ENCODE results near the gene FGF3. TPM values are rescaled to one million over a fixed set of nuclear protein-coding genes. Genes with fewer than 3 reads are reported as not detected.

FGF3 gene
- total RNA-seq = not detected
- polyA plus RNA-seq = not detected
- long read RNA-seq, donor 1 = 0 reads
- long read RNA-seq, donor 2 = 0 reads
- long read RNA-seq, donor 3 = 0 reads
- long read RNA-seq, donor 4 = 0 reads
- long read RNA-seq, donor 5 = 0 reads
- long read RNA-seq, donor 6 = 0 reads
- long read RNA-seq, donor 7 = 0 reads
- long read RNA-seq, donor 8 = 0 reads
- long read RNA-seq, donor 9 = 0 reads
- long read RNA-seq, donor 10 = 0 reads

GRCh38 chr11:69818603-69819441 lies at the start of gene FGF3:
TSS of gene FGF3 (minus strand) at chr11:69819416. CDS start at chr11:69818933, 483 bp downstream.
- Histone ChIP-seq H3K27ac (no peak within 1 kb of the TSS), H3K27me3 (peaks cover 22 to 100% (median 70%) of the 10 kb centered on the region in 3 donors), H3K36me3 (no peaks in the 10 kb centered on the region), H3K9me3 (no peaks in the 10 kb centered on the region), H3K4me1 (peaks cover 0 to 28% (median 7%) of the 10 kb centered on the region in 4 donors), H3K4me3 (no peak within 1 kb of the TSS)
- no peak for DNase-seq
- 1 to 9% (median 2%) methylated on average over 54 to 105 of the region's 105 CpGs for WGBS, 5 donors
- intact Hi-C loops (cut with DNase I; ENCODE audit: low total_unique reads) = no loop called here
- TF ChIP-seq POLR2AphosphoS5 (IDR thresholded peaks at IDR 0.05) (no peak), POLR2A (IDR thresholded peaks at IDR 0.05) (no peak), CTCF (IDR thresholded peaks at IDR 0.05) (no peak)

- WGBS, 5 donors = 79 to 88% (median 85%) methylated on average over 8 of the region's 8 CpGs
- intact Hi-C loops (cut with DNase I; ENCODE audit: low total_unique reads) = no loop called here
- H3K36me3 ChIP-seq = no peaks in the 10 kb centered on the region
Observed at GRCh38 chr11:69868871-69869270, 49.7 kb upstream of the FGF3 start.

GRCh38 chr11:69868006-69868810 lies 49.0 kb upstream of the FGF3 start:
- intact Hi-C loops (cut with DNase I; ENCODE audit: low total_unique reads) = no loop called here
- Histone ChIP-seq H3K27me3 (peaks cover 0 to 62% (median 15%) of the 10 kb centered on the region in 3 donors), H3K27ac (no peak overlapping the region), H3K4me1 (no peaks in the 10 kb centered on the region), H3K4me3 (no peak overlapping the region), H3K9me3 (no peaks in the 10 kb centered on the region), H3K36me3 (no peaks in the 10 kb centered on the region)
- no peak for DNase-seq
- WGBS, 5 donors = 33 to 64% (median 47%) methylated on average over 20 to 41 of the region's 41 CpGs
- TF ChIP-seq CTCF (IDR thresholded peaks at IDR 0.05) (no peak), POLR2AphosphoS5 (IDR thresholded peaks at IDR 0.05) (no peak)

More at GRCh38 chr11:69868871-69869270, 49.7 kb upstream of the FGF3 start:
- Histone ChIP-seq H3K4me1 (no peaks in the 10 kb centered on the region), H3K9me3 (no peaks in the 10 kb centered on the region), H3K4me3 (no peak overlapping the region), H3K27me3 (peaks cover 0 to 60% (median 15%) of the 10 kb centered on the region in 3 donors), H3K27ac (no peak overlapping the region)
- TF ChIP-seq POLR2AphosphoS5 (IDR thresholded peaks at IDR 0.05) = no peak
- no peak for TF ChIP-seq POLR2A (IDR thresholded peaks at IDR 0.05)
- no peak for TF ChIP-seq CTCF (IDR thresholded peaks at IDR 0.05)
- TF ChIP-seq EP300 (IDR thresholded peaks at IDR 0.05) = no peak
- DNase-seq = no peak

Data from stomach (tissue), 19 donors.